ENCODE results near the gene GRIK4.

DNA sequence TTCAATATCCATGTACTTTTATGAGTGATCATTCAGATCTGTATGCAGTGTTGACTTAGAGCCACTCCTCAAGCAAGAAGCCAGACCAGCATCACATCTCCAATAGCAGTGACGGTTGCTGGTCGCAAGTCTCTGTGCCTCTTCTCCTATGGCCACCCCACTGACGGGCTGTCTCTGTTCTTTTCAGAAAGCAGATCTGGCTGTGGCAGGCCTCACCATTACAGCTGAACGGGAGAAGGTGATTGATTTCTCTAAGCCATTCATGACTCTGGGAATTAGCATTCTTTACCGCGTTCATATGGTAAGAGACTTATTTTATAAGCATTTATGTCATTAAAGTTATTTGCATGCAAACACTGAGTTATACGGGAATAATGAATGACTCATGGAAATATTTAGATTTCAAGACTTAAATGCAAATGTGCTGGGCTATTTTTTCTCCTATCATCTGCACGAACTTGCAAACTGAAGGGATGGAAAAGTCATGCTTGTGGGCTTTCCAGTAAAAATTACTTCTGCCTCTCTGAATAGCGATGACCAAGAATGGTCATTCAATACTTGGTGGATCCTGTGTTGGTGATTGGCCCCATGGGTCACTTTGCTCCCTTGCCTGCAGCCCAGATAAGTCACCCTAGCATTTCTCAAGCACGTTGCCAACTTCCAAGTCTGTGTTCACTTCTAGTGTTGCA lies 428.8 kb downstream of the GRIK4 start:
- TF ChIP-seq, protein P1, sequence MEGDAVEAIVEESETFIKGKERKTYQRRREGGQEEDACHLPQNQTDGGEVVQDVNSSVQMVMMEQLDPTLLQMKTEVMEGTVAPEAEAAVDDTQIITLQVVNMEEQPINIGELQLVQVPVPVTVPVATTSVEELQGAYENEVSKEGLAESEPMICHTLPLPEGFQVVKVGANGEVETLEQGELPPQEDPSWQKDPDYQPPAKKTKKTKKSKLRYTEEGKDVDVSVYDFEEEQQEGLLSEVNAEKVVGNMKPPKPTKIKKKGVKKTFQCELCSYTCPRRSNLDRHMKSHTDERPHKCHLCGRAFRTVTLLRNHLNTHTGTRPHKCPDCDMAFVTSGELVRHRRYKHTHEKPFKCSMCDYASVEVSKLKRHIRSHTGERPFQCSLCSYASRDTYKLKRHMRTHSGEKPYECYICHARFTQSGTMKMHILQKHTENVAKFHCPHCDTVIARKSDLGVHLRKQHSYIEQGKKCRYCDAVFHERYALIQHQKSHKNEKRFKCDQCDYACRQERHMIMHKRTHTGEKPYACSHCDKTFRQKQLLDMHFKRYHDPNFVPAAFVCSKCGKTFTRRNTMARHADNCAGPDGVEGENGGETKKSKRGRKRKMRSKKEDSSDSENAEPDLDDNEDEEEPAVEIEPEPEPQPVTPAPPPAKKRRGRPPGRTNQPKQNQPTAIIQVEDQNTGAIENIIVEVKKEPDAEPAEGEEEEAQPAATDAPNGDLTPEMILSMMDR (IDR thresholded peaks at IDR 0.05) = no peak
- TF ChIP-seq EP300 (IDR thresholded peaks at IDR 0.05) = no peak
- no peak for TF ChIP-seq POLR2A (IDR thresholded peaks at IDR 0.05)
- no peak for TF ChIP-seq POLR2AphosphoS5 (IDR thresholded peaks at IDR 0.05)
